GM12878 (cell line): Measurements from ENCODE around the gene LRP5.

Experiments
- CEBPZ ChIP-seq: fragments of 150-350 bp; IDR thresholded peaks from 2 replicates; pipeline ENCODE4 v1.6.1; 2016; ENCODE audit warnings: low read depth, low read length
- PRDM15 ChIP-seq: fragments of 450-650 bp; formaldehyde crosslinking; IDR thresholded peaks from 2 replicates; pipeline ENCODE4 v1.4.0; 2020; ENCODE audit warnings: mild to moderate bottlenecking, moderate library complexity
- SP1 ChIP-seq: IDR thresholded peaks from one replicate; pipeline ENCODE4 v1.6.1; 2011; ENCODE audit warnings: low read depth, low read length
- ZBTB33 ChIP-seq: fragments of 450-650 bp; IDR thresholded peaks from 2 replicates; pipeline ENCODE4 v1.6.1; 2017; ENCODE audit warnings: mild to moderate bottlenecking
- ZNF384 ChIP-seq: IDR thresholded peaks from 2 replicates; pipeline ENCODE4 v1.6.1; 2012; ENCODE audit warnings: low read depth, mild to moderate bottlenecking, low read length, improper control_type of control experiment, borderline replicate concordance

- no peak for TF ChIP-seq SP1
- TF ChIP-seq PRDM15 (CRISPR knock-in tag) = no peak
- no peak for TF ChIP-seq ZNF384
- TF ChIP-seq ZBTB33 = no peak
- no peak for TF ChIP-seq CEBPZ
These were observed 121.2 kb downstream of the LRP5 start for GRCh38 chr11:68433541-68433940.
